Suppressor macrophage (primary cell): ENCODE data around the gene PDLIM5.
"Not testable (repeated sequence)": the region's sequence is repeated elsewhere in the genome, so short reads cannot be mapped to it uniquely, and the experiment has no call there.

Experiments used
- DNase-seq, 4 experiments: peaks; one replicate each; pipeline ENCODE4 v3.0.0-alpha.2; 2020 to 2022
- total RNA-seq, 17 experiments: gene quantifications; one replicate each; lab custom pipeline; 2026; ENCODE audit warnings: mixed read lengths in 6 of 17, inconsistent platforms in 3 of 17; lab: John Stamatoyannopoulos, UW

PDLIM5 gene, protein sequence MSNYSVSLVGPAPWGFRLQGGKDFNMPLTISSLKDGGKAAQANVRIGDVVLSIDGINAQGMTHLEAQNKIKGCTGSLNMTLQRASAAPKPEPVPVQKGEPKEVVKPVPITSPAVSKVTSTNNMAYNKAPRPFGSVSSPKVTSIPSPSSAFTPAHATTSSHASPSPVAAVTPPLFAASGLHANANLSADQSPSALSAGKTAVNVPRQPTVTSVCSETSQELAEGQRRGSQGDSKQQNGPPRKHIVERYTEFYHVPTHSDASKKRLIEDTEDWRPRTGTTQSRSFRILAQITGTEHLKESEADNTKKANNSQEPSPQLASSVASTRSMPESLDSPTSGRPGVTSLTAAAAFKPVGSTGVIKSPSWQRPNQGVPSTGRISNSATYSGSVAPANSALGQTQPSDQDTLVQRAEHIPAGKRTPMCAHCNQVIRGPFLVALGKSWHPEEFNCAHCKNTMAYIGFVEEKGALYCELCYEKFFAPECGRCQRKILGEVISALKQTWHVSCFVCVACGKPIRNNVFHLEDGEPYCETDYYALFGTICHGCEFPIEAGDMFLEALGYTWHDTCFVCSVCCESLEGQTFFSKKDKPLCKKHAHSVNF
- 86.9 to 185 (median 159) reads per million in 17 experiments for total RNA-seq

DNA sequence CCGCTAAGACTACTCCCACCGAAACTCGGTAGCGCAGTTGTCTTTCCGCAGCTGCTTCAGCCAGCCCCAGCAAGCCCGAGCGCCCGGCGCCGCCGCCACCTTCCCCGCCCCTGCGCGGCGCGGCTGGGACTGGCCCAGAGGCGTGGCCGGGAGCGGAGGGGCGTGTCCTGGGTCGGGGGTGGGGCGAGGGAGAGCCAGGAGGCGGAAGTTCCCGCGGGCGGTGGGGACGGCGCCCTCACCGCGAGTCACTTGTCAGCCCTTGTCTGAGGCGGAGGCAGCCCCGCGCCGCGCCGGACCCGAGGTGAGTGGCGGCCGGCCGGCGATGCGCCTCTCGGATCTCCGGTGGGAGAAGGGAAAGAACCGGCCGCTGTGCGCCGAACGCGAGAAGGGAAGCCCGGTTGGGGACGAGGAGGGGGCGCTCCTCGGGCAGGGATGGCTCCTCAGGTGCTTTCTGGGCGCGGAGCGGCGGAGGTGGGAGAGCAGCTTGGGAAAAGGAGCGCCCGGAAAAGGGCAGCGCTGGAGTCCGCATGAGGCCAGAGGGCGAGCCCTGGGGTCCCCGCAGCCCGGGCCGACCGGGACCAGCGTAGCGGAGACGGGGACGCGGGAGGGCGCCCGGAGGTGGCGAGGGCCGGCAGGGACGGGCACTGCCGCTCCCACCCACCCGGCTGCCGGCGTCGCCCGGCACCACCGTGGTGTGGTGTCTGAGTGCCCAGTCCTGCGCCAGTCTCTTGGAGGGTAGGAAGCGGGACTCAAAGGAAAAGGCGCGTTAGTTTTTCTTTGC, at the start of gene PDLIM5:
PDLIM5 (plus strand) TSS at position 248 of the 781 bp plus-strand sequence. CDS start 3,347 bp downstream, outside the sequence.
- DNase-seq: peak; percentile 92 to 98 (median 95)

DNA sequence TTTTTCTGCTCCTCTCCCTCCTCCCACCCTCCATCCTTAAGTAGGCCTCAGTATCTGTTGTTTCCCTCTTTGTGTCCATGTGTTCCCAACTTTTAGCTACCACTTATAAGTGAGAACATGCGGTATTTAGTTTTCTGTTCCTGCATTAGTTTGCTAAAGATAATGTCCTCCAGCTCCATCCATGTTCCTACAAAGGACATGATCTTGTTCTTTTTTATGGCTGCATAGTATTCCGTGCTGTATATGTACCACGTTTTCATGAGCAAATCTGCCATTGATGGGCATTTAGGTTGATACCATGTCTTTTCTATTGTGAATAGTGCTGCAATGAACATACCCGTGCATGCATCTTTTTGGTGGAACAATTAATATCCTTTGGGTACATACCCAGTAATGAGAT, 49.3 kb upstream of the PDLIM5 start:
- DNase-seq: not testable (repeated sequence)

DNA sequence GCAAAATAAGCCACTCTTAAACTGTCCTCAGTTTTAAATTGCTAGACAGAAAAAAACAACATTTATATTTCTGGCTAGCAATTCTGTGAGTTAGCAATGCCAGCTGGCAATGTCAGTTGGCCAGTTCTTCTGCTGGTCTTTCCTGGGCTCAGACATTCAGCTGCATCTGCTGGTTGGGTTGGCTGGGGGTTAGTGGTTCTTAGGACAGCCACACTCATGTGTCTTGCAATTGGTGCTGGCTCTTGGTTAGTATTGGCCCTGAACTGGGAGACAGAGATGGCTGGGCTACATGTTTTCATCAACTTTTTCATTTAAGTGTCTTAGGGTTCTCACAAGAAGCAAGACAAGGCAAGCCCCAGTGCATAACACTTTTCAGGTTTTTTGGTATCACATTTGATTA, 48.0 kb upstream of the PDLIM5 start:
- DNase-seq: no peak

DNA sequence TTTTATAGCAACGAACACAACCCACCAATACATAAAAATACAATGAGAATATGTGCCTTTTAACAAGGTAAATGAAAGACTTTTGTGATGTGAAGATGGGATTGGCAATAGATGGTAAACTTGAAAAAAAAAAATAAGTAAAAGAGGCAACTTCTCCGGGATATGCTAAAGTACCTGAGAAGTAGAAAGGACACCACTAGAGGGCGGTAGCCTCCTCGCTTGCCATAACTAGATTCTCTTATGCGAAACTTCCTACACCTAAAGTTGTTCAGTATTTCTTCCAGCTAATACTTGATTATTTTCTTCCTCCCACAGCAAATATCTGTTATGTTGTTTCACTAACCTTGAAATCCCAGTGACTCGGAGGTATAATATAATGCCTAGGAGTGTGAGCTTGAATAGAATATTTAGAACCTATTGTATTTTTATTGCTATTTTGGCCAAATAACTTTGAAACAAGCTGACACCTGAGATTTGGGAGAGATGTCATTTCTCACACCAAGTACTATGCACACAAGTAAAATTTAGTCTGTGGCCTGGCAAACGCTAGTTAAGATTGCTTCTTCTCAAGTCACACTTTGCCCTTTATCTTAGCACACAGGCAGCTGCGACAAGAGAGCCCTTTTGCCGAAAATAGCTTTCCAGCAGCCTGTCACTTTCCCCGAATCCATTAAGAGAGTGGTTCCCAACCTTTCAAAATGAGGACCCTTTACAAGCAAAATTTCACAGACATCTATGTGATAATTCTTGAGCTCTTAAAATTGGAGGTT, 44.9 kb upstream of the PDLIM5 start:
- DNase-seq: peak; percentile 87 to 94 (median 90)

DNA sequence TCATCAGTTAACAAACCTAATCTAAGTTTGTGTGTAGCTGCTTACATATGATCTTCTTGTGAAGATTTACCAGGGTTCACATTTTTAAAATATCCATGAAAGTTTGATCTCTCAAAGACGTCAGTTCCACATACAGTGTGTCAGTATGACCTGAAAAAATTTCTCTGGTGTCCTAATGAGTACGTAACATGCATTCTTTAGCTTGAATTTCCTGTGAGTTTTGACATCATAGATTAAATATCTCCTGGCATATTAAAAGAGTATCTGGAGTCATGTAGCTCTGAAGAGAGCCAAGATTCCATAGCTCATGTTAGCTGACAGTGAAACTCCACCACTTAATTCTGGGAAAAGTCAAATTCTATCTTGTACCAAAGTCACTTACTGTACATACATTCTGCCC, 43.9 kb upstream of the PDLIM5 start:
- DNase-seq: no peak

DNA sequence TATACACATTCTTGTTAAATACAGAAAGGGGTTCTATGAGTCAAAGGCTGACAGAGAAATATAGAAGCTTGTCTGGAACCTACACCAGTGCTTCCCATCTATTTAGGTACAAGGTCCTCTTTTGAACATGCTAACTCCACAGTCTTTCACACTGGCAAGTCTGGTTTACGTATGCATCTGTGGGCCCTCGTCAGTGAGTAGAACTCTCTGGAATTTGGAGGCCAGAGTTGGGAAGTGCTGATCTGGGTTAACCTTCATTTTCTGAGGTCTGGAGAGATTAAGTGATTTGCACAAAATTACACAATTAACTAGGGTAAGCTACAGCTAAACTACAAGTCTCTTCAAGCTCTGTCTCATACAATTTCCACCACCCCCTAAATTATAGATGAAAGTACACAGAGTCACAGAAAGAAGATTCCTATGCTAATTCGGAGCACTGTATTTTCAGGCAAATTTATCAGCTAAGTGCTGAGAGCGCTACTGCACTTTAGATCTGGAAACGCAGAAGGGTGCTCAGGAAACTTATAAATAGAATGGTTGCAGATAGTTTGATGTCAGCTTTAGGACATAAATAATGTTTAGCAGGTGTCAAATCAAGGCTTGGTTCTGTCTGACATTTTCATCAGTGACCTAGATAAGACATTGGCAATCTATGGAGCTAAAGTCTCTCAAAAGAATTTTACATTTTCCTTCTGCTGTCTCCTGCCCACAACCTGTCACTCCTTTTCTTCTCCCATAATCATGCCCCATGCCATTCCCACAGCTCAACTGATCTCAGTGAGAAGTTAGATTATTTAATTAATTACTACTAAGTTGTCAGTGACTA, 43.0 kb upstream of the PDLIM5 start:
- no peak for DNase-seq

DNA sequence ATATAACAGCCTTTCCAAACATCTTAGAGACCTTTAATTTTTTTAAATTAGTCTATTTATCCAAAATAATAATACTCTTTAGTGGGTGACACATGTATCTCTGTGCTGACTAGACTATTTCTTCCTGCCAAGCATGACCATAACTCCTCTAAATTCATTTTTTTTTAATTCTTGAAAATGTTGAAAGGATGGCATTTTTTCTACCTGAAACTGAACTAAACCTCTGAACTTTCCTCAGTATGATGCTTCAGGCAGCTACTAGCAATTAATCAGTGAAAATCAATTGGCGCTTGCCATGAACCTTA, 42.4 kb upstream of the PDLIM5 start:
- no peak for DNase-seq

DNA sequence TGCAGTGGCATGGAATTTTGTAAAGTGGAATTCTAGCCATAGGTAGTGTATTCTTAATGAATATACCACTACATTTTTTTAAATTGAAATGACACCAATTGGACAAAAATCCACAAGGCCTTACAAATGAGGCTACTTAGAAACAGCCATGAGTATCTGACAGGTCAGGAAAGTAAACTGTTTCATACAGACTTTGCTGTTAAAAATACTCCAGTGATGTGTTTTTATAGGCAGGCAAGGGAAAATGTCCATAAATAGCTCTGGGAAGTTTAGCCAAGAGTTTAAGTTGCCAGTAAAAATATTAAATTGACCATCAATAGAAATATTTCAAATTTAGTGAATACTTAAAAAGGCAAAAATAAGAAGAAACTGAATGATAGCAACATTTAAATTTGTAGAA, 41.8 kb upstream of the PDLIM5 start:
- DNase-seq: no peak

DNA sequence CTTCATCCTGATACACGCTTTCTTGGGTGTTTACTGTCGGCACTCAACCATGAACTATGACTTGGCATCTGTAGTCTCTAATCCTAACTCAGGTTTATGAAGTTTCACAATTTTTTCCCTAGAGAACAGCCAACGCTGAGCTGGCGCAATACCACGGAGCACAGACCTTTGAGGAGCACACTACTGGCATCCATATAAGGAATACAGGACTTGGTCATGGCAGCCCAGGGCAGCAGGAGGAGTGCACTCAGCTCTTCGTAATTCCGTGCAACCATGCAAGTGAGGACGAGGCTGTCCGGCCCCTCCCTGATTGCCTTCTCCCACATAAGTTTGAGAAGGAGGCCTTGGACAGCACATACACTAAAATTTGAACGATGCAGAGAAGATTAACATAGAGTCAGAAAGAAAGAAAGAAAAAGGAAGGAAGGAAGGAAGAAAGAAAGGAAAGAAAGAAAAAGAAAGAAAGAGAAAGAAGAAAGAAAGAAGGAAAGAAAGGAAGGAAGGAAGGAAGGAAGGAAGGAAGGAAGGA, 41.0 kb upstream of the PDLIM5 start:
- DNase-seq: no peak

DNA sequence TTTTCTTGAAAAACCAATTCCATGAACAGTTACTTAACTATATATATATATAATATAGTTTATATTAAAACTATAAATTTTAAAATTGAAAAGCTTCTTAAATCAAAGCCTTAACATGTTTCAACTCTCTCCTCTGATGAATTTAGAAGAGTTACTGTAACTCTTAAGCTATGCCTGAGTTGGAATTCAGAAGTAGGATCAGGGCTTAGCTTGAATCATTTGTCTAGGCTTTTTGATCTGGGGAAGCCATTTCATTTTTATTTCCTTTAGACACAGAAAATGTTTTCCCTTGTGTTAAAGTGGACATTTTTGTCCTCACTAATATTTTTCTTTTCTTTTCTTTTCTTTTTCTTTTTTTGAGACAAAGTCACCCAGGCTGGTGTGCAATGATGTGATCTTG, 40.4 kb upstream of the PDLIM5 start:
- no peak for DNase-seq

DNA sequence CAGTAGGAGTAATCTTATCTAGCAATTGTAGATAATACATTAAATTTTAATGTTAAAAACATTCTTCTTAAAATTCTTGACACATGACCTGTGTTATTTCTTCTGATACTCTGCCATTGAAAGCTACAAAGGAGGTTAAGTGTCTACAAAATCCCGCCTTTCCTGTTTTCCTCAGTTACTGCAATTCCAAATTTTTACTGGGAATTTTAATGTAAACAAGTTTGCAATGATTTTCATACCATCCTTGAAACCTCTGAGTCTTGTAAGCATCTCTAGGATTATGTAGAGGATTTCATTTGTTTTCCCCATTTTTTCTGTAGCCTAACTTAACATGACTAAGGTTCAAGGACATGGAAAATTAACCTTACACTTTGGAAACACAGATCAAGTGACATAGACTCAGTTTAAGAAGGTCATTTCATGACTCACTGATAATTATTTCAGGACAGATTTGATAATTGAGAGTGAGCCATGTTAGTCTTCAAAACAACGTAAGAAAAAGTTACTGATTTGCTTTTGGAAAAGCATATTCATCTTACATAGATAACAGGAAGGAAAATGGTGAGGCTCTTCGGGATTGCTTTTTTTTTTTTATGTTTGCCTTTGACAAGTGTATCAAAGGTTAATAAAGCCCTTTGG, 39.6 kb upstream of the PDLIM5 start:
- DNase-seq: no peak

DNA sequence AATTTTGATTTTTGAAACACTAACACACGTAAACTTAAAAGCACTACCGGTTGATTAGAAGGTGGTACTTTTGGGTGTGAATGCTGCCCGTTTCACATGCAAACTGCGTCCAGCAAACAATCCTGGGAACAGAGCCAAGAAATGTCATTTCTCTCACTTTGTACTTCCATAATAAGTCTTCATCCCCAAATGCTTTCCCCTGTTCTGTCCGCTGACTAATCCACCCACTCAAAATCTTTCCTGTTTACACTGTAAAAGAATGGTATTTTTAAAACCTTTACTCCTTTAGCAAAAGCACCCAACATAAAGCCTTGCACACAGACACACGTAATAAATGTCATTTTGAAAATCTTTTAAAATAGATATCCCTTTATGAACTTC, 39.1 kb upstream of the PDLIM5 start:
- peak; percentile 21 to 59 (median 48) for DNase-seq

DNA sequence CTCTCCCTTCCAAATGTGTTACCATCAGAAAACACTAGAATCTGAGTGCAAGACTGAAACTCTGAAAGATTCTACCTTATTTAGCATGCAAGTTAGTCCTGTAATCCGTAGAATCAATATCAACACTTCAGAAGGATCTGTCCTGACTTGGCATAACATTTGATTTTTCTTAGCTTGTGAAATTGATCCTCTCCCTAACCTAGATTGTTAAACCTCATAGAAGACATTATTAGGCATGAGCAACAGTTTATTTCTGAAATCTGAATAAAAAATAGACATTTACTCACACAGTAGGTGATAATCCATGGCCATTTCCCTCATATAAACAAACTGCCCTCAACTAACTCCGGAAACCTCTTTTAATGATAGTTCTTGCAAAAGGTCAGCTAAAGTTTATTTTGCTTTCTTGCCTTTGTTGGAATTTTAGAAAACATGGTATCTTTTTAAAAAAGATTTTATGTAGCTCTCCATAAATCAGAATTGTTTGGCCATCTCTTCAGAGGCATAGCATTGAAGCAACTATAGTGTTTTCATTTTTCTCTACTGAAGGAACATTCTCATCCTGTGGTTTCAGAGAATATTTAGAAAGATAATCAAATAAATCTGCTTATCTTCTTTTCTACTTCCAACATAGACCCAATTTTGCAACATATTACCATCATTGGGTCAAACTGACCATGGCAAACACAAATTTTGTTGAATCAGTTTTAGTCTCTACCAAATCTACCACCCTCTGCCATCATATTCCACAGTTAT, 38.5 kb upstream of the PDLIM5 start:
- DNase-seq: no peak

DNA sequence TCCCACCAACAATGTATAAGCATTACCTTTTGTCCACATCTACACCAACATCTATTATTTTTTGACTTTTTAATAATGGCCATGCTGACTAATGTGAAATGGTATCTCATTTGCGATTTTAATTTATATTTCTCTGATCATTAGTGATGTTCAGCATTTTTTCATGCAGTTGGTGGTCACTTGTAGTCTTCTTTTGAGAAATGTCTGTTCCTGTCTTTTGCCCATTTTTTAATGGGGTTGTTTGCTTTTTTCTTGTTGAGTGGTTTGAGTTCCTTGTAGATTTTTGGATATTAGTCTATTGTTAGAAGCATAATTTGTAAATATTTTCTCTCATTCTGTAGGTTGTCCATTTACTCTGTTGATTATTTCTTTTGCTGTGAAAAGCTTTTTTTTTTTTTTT, 36.8 kb upstream of the PDLIM5 start:
- no peak for DNase-seq

DNA sequence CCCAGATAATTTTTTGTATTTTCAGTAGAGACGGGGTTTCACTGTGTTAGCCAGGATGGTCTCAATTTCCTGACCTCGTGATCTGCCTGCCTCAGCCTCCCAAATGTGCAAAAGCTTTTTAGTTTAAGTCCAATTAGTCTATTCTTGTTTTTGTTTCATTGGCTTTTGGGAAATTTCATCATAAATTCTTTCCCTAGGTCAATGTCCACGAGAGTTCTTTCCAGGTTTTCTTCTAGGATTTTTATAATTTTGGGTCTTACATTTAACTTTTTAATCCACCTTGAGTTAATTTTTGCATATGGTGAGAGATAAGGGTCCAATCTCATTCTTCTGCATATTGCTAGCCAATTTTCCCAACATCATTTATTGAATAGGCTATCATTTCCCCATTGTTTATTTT, 36.3 kb upstream of the PDLIM5 start:
- DNase-seq: no peak

DNA sequence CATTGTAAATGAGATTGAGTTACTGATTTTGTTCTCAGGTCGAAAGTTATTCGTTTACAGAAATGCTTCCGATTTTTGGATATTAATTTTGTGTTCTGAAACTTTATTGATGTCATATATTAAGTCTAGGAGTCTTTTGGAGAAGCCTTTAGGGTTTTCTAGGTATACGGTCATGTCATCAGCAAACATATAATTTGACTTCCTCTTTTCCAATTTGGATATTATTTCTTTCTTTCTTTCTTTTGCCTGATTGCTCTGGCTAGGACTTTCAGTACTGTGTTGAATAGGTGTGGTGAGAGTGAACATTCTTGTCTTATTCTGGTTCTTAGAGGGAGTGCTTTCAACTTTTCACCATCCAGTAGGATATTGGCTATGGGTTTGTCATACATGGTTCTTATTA, 35.4 kb upstream of the PDLIM5 start:
- DNase-seq: no peak

DNA sequence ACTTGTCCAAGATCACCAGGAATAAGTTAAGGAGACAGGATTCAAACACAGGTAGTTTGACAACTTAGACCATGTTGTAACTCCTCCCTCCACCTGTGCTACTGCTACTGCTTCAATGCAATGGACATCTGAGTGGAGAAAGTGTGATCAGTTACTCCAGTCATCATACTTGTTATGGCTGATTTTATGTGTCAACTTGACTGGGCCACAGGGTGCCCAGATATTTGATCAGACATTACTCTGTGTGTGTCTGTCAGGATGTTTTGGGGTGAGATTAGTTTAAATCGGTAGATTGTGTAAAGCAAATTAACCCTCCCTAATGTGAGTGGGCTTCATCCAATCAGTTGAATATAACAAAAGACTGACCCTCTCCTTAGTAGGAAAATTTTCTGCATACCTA, 34.8 kb upstream of the PDLIM5 start:
- no peak for DNase-seq

DNA sequence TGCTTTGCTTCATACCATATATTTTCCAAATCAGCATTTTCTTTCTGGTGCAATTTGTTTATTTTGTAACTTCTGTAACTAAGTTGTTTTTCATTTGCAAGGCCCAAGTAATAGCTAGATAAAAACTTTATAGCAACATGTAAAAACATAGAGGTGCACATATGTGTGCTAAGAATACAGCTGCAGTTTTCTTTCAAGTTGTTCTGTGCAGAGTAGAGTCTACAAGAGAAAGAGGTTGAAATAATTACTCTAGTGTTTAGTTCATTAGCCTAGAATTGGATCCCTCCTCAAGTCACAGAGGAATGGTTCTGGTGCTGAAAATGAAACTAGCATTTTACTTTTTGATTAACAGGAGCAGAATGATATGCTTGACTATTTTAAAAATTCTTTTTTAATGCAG, 32.2 kb upstream of the PDLIM5 start:
- no peak for DNase-seq

DNA sequence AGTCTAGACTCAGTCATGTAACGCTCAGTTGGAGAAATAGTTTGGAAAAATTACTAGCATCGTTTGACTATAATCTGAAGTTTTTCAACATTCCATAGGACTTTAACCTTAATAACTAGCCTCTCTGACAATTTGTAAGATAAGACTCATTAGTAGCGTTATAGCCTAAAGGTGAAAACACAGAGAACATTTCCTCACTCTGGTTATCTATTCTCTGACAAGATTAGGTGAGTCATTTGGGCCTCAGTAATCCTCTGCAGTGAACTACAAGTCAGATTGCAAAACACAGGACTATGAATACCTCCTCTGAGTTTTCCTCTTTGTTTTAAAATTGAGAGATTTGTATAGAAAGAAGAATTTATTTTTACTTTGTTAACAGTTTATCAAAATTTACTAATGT, 31.8 kb upstream of the PDLIM5 start:
- no peak for DNase-seq

DNA sequence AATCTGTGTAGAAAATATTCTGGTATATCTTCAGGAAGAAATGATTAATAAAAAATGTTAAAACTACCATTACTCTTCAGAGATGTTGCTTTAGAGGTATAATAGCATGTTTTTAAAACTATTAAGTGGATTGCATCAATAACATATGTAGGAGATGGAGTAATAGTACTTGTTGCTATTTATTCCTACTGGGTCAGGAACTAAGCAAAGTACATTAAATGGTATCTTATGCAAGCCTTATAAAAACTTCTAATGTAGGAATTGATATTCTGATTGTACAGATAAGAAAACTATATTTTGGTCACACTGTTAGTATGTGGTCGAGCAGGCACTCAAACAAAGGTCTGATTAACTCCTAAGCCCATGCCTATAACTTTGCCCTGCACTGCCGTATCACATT, 31.4 kb upstream of the PDLIM5 start:
- DNase-seq: no peak

DNA sequence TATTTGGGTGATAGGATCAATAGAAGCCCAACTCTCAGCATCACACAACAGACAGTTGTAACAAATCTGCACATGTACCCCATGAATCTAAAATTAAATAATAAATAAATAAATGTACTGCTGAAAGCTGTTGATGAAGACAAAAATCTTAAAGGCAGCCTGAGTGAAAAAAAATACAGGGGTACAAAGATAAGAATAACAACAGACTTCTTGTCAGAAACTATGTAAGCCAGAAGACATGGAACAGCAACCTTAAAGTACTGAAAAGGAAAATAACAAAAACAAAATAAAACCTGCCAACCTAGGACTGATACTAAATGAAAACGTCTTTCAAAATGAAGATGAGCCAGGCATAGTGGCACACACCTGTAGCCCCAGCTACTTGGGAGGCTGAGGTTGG, 25.0 kb upstream of the PDLIM5 start:
- no peak for DNase-seq
